Heart left ventricle (tissue), 13 donors: Measurements from ENCODE around the gene NGEF.

Experiments
- CTCF ChIP-seq, 12 donors: fragments of 200-600 bp; sonication (generic) in 4 of 12; IDR thresholded peaks; one replicate each; pipeline versions ENCODE4 v1.5.0 to v1.8.0; 2018 to 2022; ENCODE audit warnings: antibody characterized with exemption in 12 of 12, mild to moderate bottlenecking in 5 of 12
- POLR2A ChIP-seq, 2 donors: fragments of 450-650 bp; IDR thresholded peaks; one replicate each; pipeline ENCODE4 v1.6.1; 2017; ENCODE audit warnings: antibody characterized with exemption in 2 of 2, mild to moderate bottlenecking in 2 of 2, moderate library complexity in 2 of 2
- donor health status: ischemic (EF 13 %, LVEDD 7.1; RV severe dilation, severe dysfunction).
- donor health status: DM: no; HTN: yes; CAD: no.
- donor health status: DM: no; HTN: no; CAD: no.
- donor health status: ischemic (EF 25% LVEDD 6.9; RV normal size, moderate dysfunction).
- donor health status: ischemic (EF 25% LVEDD 5.7; RV mildly dilated, moderate dysfunction).
- donor health status: ischemic (EF 35%, LVEDD 5.7; RV mildly dilated, moderate dysfunction).
- donor health status: nonischemic (EF 11% LVEDD 7.7; RV severe dilation, severe dysfunction).
- donor health status: DM: yes; HTN: yes; CAD: no.
- donor health status: PGD.
- donor health status: ischemic (EF 29% LVEDD 5.4; RV normal size, mild dysfunction).
- donor health status: nonischemic (EF 23%, LVEDD 6.1; RV moderate dilation, normal function).

DNA sequence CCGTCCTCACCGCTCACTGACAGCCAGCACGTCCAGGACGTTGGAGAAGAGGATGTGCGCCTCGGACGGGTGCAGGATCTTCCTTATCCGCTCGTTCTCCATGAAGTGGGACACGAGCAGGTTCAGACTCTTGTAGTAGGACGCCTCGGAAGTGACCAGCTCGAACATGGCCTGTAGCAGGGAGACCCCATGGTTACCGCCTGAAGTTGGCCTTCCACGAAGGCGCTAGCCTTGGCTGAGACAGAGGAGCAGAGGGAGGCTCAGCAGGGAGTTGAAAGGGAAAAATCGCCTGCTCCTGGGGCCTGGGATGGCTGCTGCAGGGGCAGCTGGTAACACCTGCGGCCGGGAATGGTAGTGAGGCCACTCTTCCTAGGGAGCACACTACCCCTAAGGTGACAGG is 118.3 kb downstream of the NGEF start:
- TF ChIP-seq POLR2A (IDR thresholded peaks at IDR 0.05) = no peak
- TF ChIP-seq CTCF (IDR thresholded peaks at IDR 0.05) = no peak
